Activated CD4-positive, alpha-beta T cell treated with anti-CD3 and anti-CD28 coated beads, Interleukin-2, amount 10 ng/mL, durations not matched to agents 7 days and 5 days (primary cell): Measurements from ENCODE around the gene KRT12. TPM values are rescaled to one million over a fixed set of nuclear protein-coding genes. Genes with fewer than 3 reads are reported as not detected.

Experiments
- CTCF ChIA-PET: fragments of 350-600 bp; sonication (Branson Sonifier 250); formaldehyde crosslinking; loops from one replicate; lab custom pipeline; 2021; ENCODE audit warnings: antibody characterized with exemption; lab: Charles Lee
- POLR2A ChIA-PET: fragments of 350-600 bp; sonication (Branson Sonifier 250); formaldehyde crosslinking; loops from one replicate; lab custom pipeline; 2021; ENCODE audit warnings: antibody characterized with exemption; lab: Charles Lee
- DNase-seq: peaks from one replicate; pipeline ENCODE4 v3.0.0-alpha.2; 2020
- H3K27ac Mint-ChIP-seq: one replicate; pipeline ENCODE4 v1.8.0; 2021; ENCODE audit warnings: mild to moderate bottlenecking, moderate library complexity, mixed read lengths
- H3K27me3 Mint-ChIP-seq: one replicate; pipeline ENCODE4 v1.8.0; 2021; ENCODE audit warnings: mixed read lengths
- H3K36me3 Mint-ChIP-seq: one replicate; pipeline ENCODE4 v1.8.0; 2021; ENCODE audit warnings: low read depth, mixed read lengths
- H3K4me1 Mint-ChIP-seq: one replicate; pipeline ENCODE4 v1.8.0; 2021; ENCODE audit warnings: mixed read lengths
- H3K4me3 Mint-ChIP-seq: one replicate; pipeline ENCODE4 v1.8.0; 2021; ENCODE audit warnings: mild to moderate bottlenecking, moderate library complexity, mixed read lengths
- H3K9me3 Mint-ChIP-seq: one replicate; pipeline ENCODE4 v1.8.0; 2021; ENCODE audit warnings: mixed read lengths
- total RNA-seq, 2 experiments: library from RNA; stranded (reverse); gene quantifications; one replicate each; pipeline ENCODE4 v1.2.3, GENCODE V29; 2021

The KRT12 gene
- total RNA-seq, 2 experiments from 2014 or later, result not detected

- Mint-ChIP-seq H3K27me3 (peaks cover 21% of the 10 kb centered on the region), H3K36me3 (no peaks in the 10 kb centered on the region), H3K4me1 (peaks cover 13% of the 10 kb centered on the region), H3K4me3 (no peak overlapping the region), H3K9me3 (no peaks in the 10 kb centered on the region), H3K27ac (no peak overlapping the region)
- ChIA-PET POLR2A (no interaction called here), CTCF (interaction anchor here (1.1 to 1.2 kb wide), 2 partner anchors 589 to 647 kb away, joined by 3 read pairs; no protein-coding TSS in a partner anchor)
- DNase-seq, result no peak
Observed at GRCh38 chr17:40902498-40902897, 35.5 kb upstream of the KRT12 start.

- H3K27me3 Mint-ChIP-seq, result peaks cover 19% of the 10 kb centered on the region
- POLR2A ChIA-PET, result no interaction called here
- H3K4me3 Mint-ChIP-seq, result no peak overlapping the region
- H3K4me1 Mint-ChIP-seq, result peaks cover 13% of the 10 kb centered on the region
- H3K9me3 Mint-ChIP-seq, result no peaks in the 10 kb centered on the region
- H3K36me3 Mint-ChIP-seq, result no peaks in the 10 kb centered on the region
- CTCF ChIA-PET, result interaction anchor here (0.7 to 1.2 kb wide), 3 partner anchors 14 to 589 kb away, joined by 3 to 4 read pairs (median 3); no protein-coding TSS in a partner anchor
- no peak for DNase-seq
- no peak overlapping the region for H3K27ac Mint-ChIP-seq
Observed at GRCh38 chr17:40901981-40902474, 35.0 kb upstream of the KRT12 start.

- no peak for DNase-seq
- Mint-ChIP-seq H3K4me3 (no peak overlapping the region), H3K27ac (no peak overlapping the region), H3K36me3 (no peaks in the 10 kb centered on the region), H3K27me3 (peaks cover 15% of the 10 kb centered on the region), H3K4me1 (peaks cover 13% of the 10 kb centered on the region), H3K9me3 (no peaks in the 10 kb centered on the region)
- CTCF ChIA-PET, result interaction anchor here (0.7 to 1.2 kb wide), 3 partner anchors 14 to 648 kb away, joined by 3 to 4 read pairs (median 3); no protein-coding TSS in a partner anchor
- POLR2A ChIA-PET, result no interaction called here
Observed at GRCh38 chr17:40900809-40901356, 33.9 kb upstream of the KRT12 start.

GRCh38 chr17:40896916-40897455, 30.0 kb upstream of the KRT12 start:
- peaks cover 2% of the 10 kb centered on the region for H3K4me1 Mint-ChIP-seq
- ChIA-PET POLR2A (no interaction called here), CTCF (no interaction called here)
- H3K36me3 Mint-ChIP-seq, result no peaks in the 10 kb centered on the region
- H3K4me3 Mint-ChIP-seq, result no peak overlapping the region
- peaks cover 18% of the 10 kb centered on the region for H3K27me3 Mint-ChIP-seq
- no peak overlapping the region for H3K27ac Mint-ChIP-seq
- H3K9me3 Mint-ChIP-seq, result no peaks in the 10 kb centered on the region
- no peak for DNase-seq

- no peak overlapping the region for H3K4me3 Mint-ChIP-seq
- ChIA-PET CTCF (no interaction called here), POLR2A (no interaction called here)
- H3K9me3 Mint-ChIP-seq, result no peaks in the 10 kb centered on the region
- H3K36me3 Mint-ChIP-seq, result no peaks in the 10 kb centered on the region
- DNase-seq, result no peak
- no peak overlapping the region for H3K27ac Mint-ChIP-seq
- H3K4me1 Mint-ChIP-seq, result no peaks in the 10 kb centered on the region
- peaks cover 20% of the 10 kb centered on the region for H3K27me3 Mint-ChIP-seq
Observed at GRCh38 chr17:40895106-40895730, 28.2 kb upstream of the KRT12 start.

GRCh38 chr17:40888196-40888720, 21.2 kb upstream of the KRT12 start:
- Mint-ChIP-seq H3K9me3 (no peaks in the 10 kb centered on the region), H3K27ac (no peak overlapping the region), H3K4me3 (no peak overlapping the region), H3K27me3 (peaks cover 37% of the 10 kb centered on the region), H3K4me1 (no peaks in the 10 kb centered on the region), H3K36me3 (no peaks in the 10 kb centered on the region)
- ChIA-PET POLR2A (no interaction called here), CTCF (interaction anchor here (0.6 kb wide), 1 partner anchor 10 kb away, joined by 5 read pairs; no protein-coding TSS in a partner anchor)
- DNase-seq, result no peak

GRCh38 chr17:40886090-40886489, 19.1 kb upstream of the KRT12 start:
- ChIA-PET POLR2A (no interaction called here), CTCF (no interaction called here)
- H3K27me3 Mint-ChIP-seq, result peaks cover 36% of the 10 kb centered on the region
- no peaks in the 10 kb centered on the region for H3K4me1 Mint-ChIP-seq
- H3K36me3 Mint-ChIP-seq, result no peaks in the 10 kb centered on the region
- no peaks in the 10 kb centered on the region for H3K9me3 Mint-ChIP-seq
- no peak overlapping the region for H3K4me3 Mint-ChIP-seq
- H3K27ac Mint-ChIP-seq, result no peak overlapping the region
- DNase-seq, result no peak

- H3K9me3 Mint-ChIP-seq, result no peaks in the 10 kb centered on the region
- peaks cover 34% of the 10 kb centered on the region for H3K27me3 Mint-ChIP-seq
- DNase-seq, result no peak
- H3K4me3 Mint-ChIP-seq, result no peak within 1 kb of the TSS
- H3K36me3 Mint-ChIP-seq, result no peaks in the 10 kb centered on the region
- H3K27ac Mint-ChIP-seq, result no peak within 1 kb of the TSS
- ChIA-PET POLR2A (interaction anchor here (0.6 kb wide), 1 partner anchor 865 kb away, joined by 7 read pairs; no protein-coding TSS in a partner anchor), CTCF (interaction anchor here (1.3 kb wide), 1 partner anchor 14 kb away, joined by 3 read pairs; no protein-coding TSS in a partner anchor)
- no peaks in the 10 kb centered on the region for H3K4me1 Mint-ChIP-seq
Observed at GRCh38 chr17:40884708-40885512, 17.9 kb upstream of the KRT12 start, which contains the start of gene KRT20. Gene KRT20 (minus strand): TSS chr17:40885242. CDS start chr17:40885185, 57 bp downstream.

- no peaks in the 10 kb centered on the region for H3K4me1 Mint-ChIP-seq
- H3K27ac Mint-ChIP-seq, result no peak overlapping the region
- ChIA-PET CTCF (no interaction called here), POLR2A (no interaction called here)
- H3K36me3 Mint-ChIP-seq, result no peaks in the 10 kb centered on the region
- no peak for DNase-seq
- no peak overlapping the region for H3K4me3 Mint-ChIP-seq
- peaks cover 23% of the 10 kb centered on the region for H3K27me3 Mint-ChIP-seq
- H3K9me3 Mint-ChIP-seq, result no peaks in the 10 kb centered on the region
Observed at GRCh38 chr17:40883626-40884334, 16.8 kb upstream of the KRT12 start.

GRCh38 chr17:40883031-40883430, 16.0 kb upstream of the KRT12 start:
- no peaks in the 10 kb centered on the region for H3K4me1 Mint-ChIP-seq
- H3K4me3 Mint-ChIP-seq, result no peak overlapping the region
- POLR2A ChIA-PET, result no interaction called here
- DNase-seq, result no peak
- no peaks in the 10 kb centered on the region for H3K9me3 Mint-ChIP-seq
- H3K27me3 Mint-ChIP-seq, result peaks cover 16% of the 10 kb centered on the region
- CTCF ChIA-PET, result no interaction called here
- H3K27ac Mint-ChIP-seq, result no peak overlapping the region
- H3K36me3 Mint-ChIP-seq, result no peaks in the 10 kb centered on the region

- ChIA-PET POLR2A (no interaction called here), CTCF (no interaction called here)
- Mint-ChIP-seq H3K4me1 (no peaks in the 10 kb centered on the region), H3K9me3 (no peaks in the 10 kb centered on the region), H3K27ac (no peak overlapping the region), H3K4me3 (no peak overlapping the region), H3K36me3 (no peaks in the 10 kb centered on the region), H3K27me3 (peaks cover 13% of the 10 kb centered on the region)
- no peak for DNase-seq
Observed at GRCh38 chr17:40879026-40879425, 12.0 kb upstream of the KRT12 start.

GRCh38 chr17:40878044-40878443, 11.0 kb upstream of the KRT12 start:
- H3K9me3 Mint-ChIP-seq, result no peaks in the 10 kb centered on the region
- CTCF ChIA-PET, result no interaction called here

More at GRCh38 chr17:40878044-40878443, 11.0 kb upstream of the KRT12 start:
- Mint-ChIP-seq H3K36me3 (no peaks in the 10 kb centered on the region), H3K27ac (no peak overlapping the region), H3K4me1 (no peaks in the 10 kb centered on the region), H3K4me3 (no peak overlapping the region), H3K27me3 (peaks cover 15% of the 10 kb centered on the region)
- POLR2A ChIA-PET, result no interaction called here
- no peak for DNase-seq
